Suprapubic skin (tissue), 3 donors: ENCODE results near the gene RNF150.

Experiments used
- POLR2A ChIP-seq, 2 donors: fragments of 450-650 bp; IDR thresholded peaks; one replicate each; pipeline ENCODE4 v1.6.1; 2017; ENCODE audit warnings: antibody characterized with exemption in 2 of 2, mild to moderate bottlenecking in 2 of 2, moderate library complexity in 2 of 2
- TF ChIP-seq, protein P1 (sequence below), 2 donors: fragments of 200-600 bp in 1 of 2; fragments of 450-650 bp in 1 of 2; sonication (generic) in 1 of 2; IDR thresholded peaks; one replicate each; pipeline ENCODE4 v1.5.1; 2016 to 2019; ENCODE audit warnings: antibody characterized with exemption in 2 of 2, mild to moderate bottlenecking in 1 of 2, moderate library complexity in 1 of 2

DNA sequence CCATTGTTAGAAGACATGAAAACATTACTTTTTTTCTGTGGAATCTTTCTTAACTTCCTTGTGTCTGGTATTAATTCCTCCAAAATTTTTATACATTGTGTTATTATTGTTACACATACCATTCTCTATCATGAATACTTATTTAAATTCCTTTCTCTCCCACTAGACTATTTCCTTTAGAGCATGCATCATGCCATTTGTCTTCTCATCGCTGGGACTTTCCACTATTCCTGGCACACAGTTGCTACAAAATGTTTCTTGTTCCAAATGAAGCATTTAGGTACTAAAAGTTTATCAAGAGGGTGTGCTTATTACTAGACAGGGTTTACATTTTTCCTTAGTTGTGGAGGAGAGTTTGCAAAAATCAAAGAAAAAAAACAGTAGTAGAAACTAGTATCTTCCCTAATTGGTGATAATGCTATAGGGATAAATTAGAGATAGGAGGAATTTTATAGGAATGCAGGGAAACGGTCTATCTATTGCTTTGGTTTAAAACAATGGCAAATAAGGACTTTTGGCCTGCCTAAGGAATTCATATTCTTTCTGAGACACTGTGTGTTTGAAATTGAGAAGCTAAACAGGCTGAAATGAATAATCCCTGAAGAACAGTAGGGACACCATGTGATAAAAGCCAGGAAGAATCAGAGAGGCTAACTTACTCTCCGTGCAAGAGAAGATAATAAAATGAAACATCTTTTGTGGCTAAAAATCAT lies 189.6 kb downstream of the RNF150 start:
- TF ChIP-seq, protein P1, sequence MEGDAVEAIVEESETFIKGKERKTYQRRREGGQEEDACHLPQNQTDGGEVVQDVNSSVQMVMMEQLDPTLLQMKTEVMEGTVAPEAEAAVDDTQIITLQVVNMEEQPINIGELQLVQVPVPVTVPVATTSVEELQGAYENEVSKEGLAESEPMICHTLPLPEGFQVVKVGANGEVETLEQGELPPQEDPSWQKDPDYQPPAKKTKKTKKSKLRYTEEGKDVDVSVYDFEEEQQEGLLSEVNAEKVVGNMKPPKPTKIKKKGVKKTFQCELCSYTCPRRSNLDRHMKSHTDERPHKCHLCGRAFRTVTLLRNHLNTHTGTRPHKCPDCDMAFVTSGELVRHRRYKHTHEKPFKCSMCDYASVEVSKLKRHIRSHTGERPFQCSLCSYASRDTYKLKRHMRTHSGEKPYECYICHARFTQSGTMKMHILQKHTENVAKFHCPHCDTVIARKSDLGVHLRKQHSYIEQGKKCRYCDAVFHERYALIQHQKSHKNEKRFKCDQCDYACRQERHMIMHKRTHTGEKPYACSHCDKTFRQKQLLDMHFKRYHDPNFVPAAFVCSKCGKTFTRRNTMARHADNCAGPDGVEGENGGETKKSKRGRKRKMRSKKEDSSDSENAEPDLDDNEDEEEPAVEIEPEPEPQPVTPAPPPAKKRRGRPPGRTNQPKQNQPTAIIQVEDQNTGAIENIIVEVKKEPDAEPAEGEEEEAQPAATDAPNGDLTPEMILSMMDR (IDR thresholded peaks at IDR 0.05), result no peak
- TF ChIP-seq POLR2A (IDR thresholded peaks at IDR 0.05), result no peak
